A549 (cell line): ENCODE results near the gene HOXC13. TPM values are rescaled to one million over a fixed set of nuclear protein-coding genes. Genes with fewer than 3 reads are reported as not detected.
A peak's percentile ranks its signal among the peaks of the same experiment; 100 is the strongest.

Experiments
- ATAC-seq, 2 experiments: fragments of 200-7000 bp in 1 of 2; fragments of >200 bp in 1 of 2; cut with Nextera tagmentation in 1 of 2; cut with Tn5 transposase in 1 of 2; 3 replicates each; pipeline versions ENCODE4 v1.8.0 to v1.9.1; 2018 to 2020; ENCODE audit warnings: mild to moderate bottlenecking in 1 of 2, moderate library complexity in 1 of 2
- CTCF ChIA-PET: fragments of 300-600 bp; sonication (Branson Sonifier 250); formaldehyde crosslinking; extraction: SDS; loops from one replicate; lab custom pipeline; 2021; ENCODE audit warnings: antibody characterized with exemption, inconsistent platforms; lab: Yijun Ruan, JAX
- POLR2A ChIA-PET: fragments of 350-600 bp; formaldehyde crosslinking; extraction: SDS; loops from one replicate; lab custom pipeline; 2021; ENCODE audit warnings: antibody characterized with exemption, inconsistent platforms; lab: Yijun Ruan, JAX
- DNase-seq, 2 experiments: peaks; one replicate each; pipeline versions ENCODE4 v3.0.0 to v3.0.0-alpha.2; 2011 to 2016; ENCODE audit warnings: low read depth in 1 of 2, low spot score in 1 of 2
- FAIRE-seq: peaks from 2 replicates; lab custom pipeline; 2011; peaks lifted over from hg19 to GRCh38; lab: Jason Lieb, UNC
- H3K27ac ChIP-seq, 2 experiments: fragments of >200 bp; sonication (Bioruptor Twin); formaldehyde crosslinking; 3 replicates each; pipeline ENCODE4 v1.5.1; 2016 to 2017
- H3K4me1 ChIP-seq: fragments of >200 bp; sonication (Bioruptor Twin); formaldehyde crosslinking; 3 replicates; pipeline ENCODE4 v1.6.1; 2016
- H3K4me2 ChIP-seq: fragments of >200 bp; sonication (Bioruptor Twin); formaldehyde crosslinking; 3 replicates; pipeline ENCODE4 v1.6.1; 2016
- H3K4me3 ChIP-seq: fragments of >200 bp; sonication (Bioruptor Twin); formaldehyde crosslinking; 3 replicates; pipeline ENCODE4 v1.5.1; 2016
- H3K9me3 ChIP-seq: fragments of >200 bp; sonication (Bioruptor Twin); formaldehyde crosslinking; 3 replicates; pipeline ENCODE4 v1.6.1; 2016
- ATOH8 ChIP-seq: fragments of 250-450 bp; sonication (Bioruptor Pico); IDR thresholded peaks from 2 replicates; pipeline ENCODE4 v1.5.0; 2020; ENCODE audit warnings: low read depth, mild to moderate bottlenecking, moderate library complexity
- BCL3 ChIP-seq: fragments of >200 bp; sonication (Bioruptor Twin); formaldehyde crosslinking; IDR thresholded peaks from 3 replicates; pipeline ENCODE4 v1.6.1; 2016
- CBX2 ChIP-seq: fragments of 200-600 bp; sonication (generic); IDR thresholded peaks from 2 replicates; pipeline ENCODE4 v1.6.1; 2016; ENCODE audit warnings: low read depth, mild to moderate bottlenecking, borderline replicate concordance
- CEBPB ChIP-seq, 2 experiments: fragments of >200 bp in 1 of 2; sonication (Bioruptor Twin) in 1 of 2; formaldehyde crosslinking in 1 of 2; IDR thresholded peaks; 2 replicates each; pipeline ENCODE4 v1.6.1; 2012 to 2016
- CHD2 ChIP-seq: fragments of 150-350 bp; IDR thresholded peaks from 2 replicates; pipeline ENCODE4 v1.6.1; 2014; ENCODE audit warnings: low read length; ENCODE audit not compliant: partially characterized antibody
- CHD4 ChIP-seq: fragments of 200-600 bp; sonication (generic); IDR thresholded peaks from 2 replicates; pipeline ENCODE4 v1.6.1; 2016; ENCODE audit warnings: antibody characterized with exemption, mild to moderate bottlenecking, borderline replicate concordance
- EHMT2 ChIP-seq: fragments of 200-600 bp; sonication (generic); IDR thresholded peaks from 2 replicates; pipeline ENCODE4 v1.6.1; 2016; ENCODE audit warnings: antibody characterized with exemption, low read depth, mild to moderate bottlenecking, moderate library complexity
- ELK1 ChIP-seq: fragments of 150-350 bp; IDR thresholded peaks from 2 replicates; pipeline ENCODE4 v1.6.1; 2014; ENCODE audit warnings: low read depth, mild to moderate bottlenecking, low read length
- FOSB ChIP-seq: fragments of 250-450 bp; sonication (Bioruptor Pico); IDR thresholded peaks from 2 replicates; pipeline ENCODE4 v1.5.0; 2020; ENCODE audit warnings: mild to moderate bottlenecking, moderate library complexity
- HDAC2 ChIP-seq: fragments of 200-600 bp; sonication (generic); IDR thresholded peaks from 2 replicates; pipeline ENCODE4 v1.6.1; 2016
- HEYL ChIP-seq: fragments of 250-450 bp; sonication (Bioruptor Pico); IDR thresholded peaks from 2 replicates; pipeline ENCODE4 v1.8.0; 2021; ENCODE audit warnings: mild to moderate bottlenecking, moderate library complexity
- HOXA7 ChIP-seq: fragments of 250-450 bp; sonication (Bioruptor Pico); IDR thresholded peaks from 2 replicates; pipeline ENCODE4 v1.5.0; 2020; ENCODE audit warnings: mild to moderate bottlenecking, moderate library complexity
- HOXB5 ChIP-seq: fragments of 250-450 bp; sonication (Bioruptor Pico); IDR thresholded peaks from 2 replicates; pipeline ENCODE4 v1.5.0; 2020; ENCODE audit warnings: mild to moderate bottlenecking, moderate library complexity
- NFE2L2 ChIP-seq: fragments of 150-350 bp; conservative IDR thresholded peaks from 2 replicates; pipeline ENCODE4 v1.6.1; 2014; ENCODE audit warnings: low read length
- NPAS2 ChIP-seq: fragments of 250-450 bp; sonication (Bioruptor Pico); IDR thresholded peaks from 2 replicates; pipeline ENCODE4 v1.8.0; 2022; ENCODE audit warnings: mild to moderate bottlenecking, moderate library complexity, borderline replicate concordance
- RCOR1 ChIP-seq: fragments of 150-350 bp; IDR thresholded peaks from 2 replicates; pipeline ENCODE4 v1.6.1; 2014; ENCODE audit warnings: antibody characterized with exemption, low read length, low read depth
- ZFP36 ChIP-seq: fragments of 450-650 bp; IDR thresholded peaks from 2 replicates; pipeline ENCODE4 v1.6.1; 2014; ENCODE audit warnings: borderline replicate concordance; ENCODE audit not compliant: partially characterized antibody
- ZNF302 ChIP-seq: fragments of 250-450 bp; sonication (Bioruptor Pico); IDR thresholded peaks from 2 replicates; pipeline ENCODE4 v1.9.0; 2021; ENCODE audit warnings: inconsistent platforms, mild to moderate bottlenecking, moderate library complexity
- WGBS: methylation state at CpG from one replicate; pipeline ENCODE4 v1.1.6; 2017; ENCODE audit errors: missing lambda C conversion rate; 5-methylcytosine and 5-hydroxymethylcytosine counted together
- polyA plus RNA-seq, 4 experiments: library from polyadenylated mRNA; depleted of rRNA in 3 of 4; stranded (reverse); fragments of >200 nt; fragmentation: RNase III in 1 of 4; extraction: RNeasy Plus Mini Kit Qiagen cat#74134 plus additional on column Dnase treatment in 1 of 4; gene quantifications; 2 replicates in 3 of 4; 3 replicates in 1 of 4; pipeline ENCODE4 v1.2.3, GENCODE V29; 2011 to 2017
- TF ChIP-seq, protein P1 (sequence below): fragments of 250-450 bp; sonication (Bioruptor Pico); IDR thresholded peaks from 2 replicates; pipeline ENCODE4 v1.5.0; 2021; ENCODE audit warnings: mild to moderate bottlenecking, moderate library complexity, borderline replicate concordance

HOXC13 gene
- polyA plus RNA-seq, 2 of the 4 experiments (the other 2 are of a cell fraction): 3.9 to 6.5 TPM

DNA sequence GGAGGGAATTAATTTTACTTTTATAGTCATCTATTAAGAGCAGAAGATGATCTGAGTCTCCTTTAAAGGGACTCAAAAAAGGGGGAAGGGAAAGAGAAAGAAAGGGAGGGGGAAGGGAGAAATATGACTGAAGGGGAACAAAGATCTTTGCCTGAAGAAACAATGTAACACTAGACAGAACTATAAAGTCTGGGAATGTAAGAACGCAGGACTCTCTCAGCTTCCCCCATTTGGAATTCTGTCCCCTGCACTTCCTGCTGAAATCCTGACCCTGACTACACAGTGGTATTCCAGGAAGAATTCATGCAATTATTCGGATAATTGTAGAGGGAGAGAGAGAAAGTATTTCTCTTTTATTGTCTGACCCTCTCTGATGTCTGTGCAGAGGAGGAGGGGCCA, 25.7 kb downstream of the HOXC13 start:
- no peak for ATAC-seq
- TF ChIP-seq BCL3: no peak
- TF ChIP-seq FOSB (CRISPR knock-in tag): no peak
- TF ChIP-seq RCOR1: no peak
- TF ChIP-seq, protein P1, sequence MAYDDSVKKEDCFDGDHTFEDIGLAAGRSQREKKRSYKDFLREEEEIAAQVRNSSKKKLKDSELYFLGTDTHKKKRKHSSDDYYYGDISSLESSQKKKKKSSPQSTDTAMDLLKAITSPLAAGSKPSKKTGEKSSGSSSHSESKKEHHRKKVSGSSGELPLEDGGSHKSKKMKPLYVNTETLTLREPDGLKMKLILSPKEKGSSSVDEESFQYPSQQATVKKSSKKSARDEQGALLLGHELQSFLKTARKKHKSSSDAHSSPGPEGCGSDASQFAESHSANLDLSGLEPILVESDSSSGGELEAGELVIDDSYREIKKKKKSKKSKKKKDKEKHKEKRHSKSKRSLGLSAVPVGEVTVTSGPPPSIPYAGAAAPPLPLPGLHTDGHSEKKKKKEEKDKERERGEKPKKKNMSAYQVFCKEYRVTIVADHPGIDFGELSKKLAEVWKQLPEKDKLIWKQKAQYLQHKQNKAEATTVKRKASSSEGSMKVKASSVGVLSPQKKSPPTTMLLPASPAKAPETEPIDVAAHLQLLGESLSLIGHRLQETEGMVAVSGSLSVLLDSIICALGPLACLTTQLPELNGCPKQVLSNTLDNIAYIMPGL (CRISPR knock-in tag): no peak
- no peak for TF ChIP-seq CHD4
- TF ChIP-seq HDAC2: no peak
- TF ChIP-seq CBX2: no peak
- no peak for TF ChIP-seq ELK1
- TF ChIP-seq NFE2L2: no peak
- no peak for TF ChIP-seq ATOH8 (CRISPR knock-in tag)
- no peak for TF ChIP-seq NPAS2 (CRISPR knock-in tag)
- no peak for TF ChIP-seq HOXA7 (CRISPR knock-in tag)
- TF ChIP-seq CEBPB (IDR thresholded peaks at IDR 0.05): no peak
- 55% methylated on average over 2 of the region's 2 CpGs for WGBS
- POLR2A ChIA-PET: no interaction called here
- no peak overlapping the region for H3K27ac ChIP-seq
- no peak for FAIRE-seq
- H3K4me1 ChIP-seq: peaks cover 9% of the 10 kb centered on the region; the same call in 1 of the 3 replicates
- H3K9me3 ChIP-seq: no peaks in the 10 kb centered on the region
- H3K4me3 ChIP-seq: no peak overlapping the region
- peak overlapping the region; percentile 55 for H3K4me2 ChIP-seq
- no peak for DNase-seq
- CTCF ChIA-PET: interaction anchor here (0.6 to 1.8 kb wide), 4 partner anchors 21 to 196 kb away, joined by 3 to 7 read pairs (median 4); partner anchors contain the start of genes HOXC10 and HOXC13

- WGBS: 85% methylated on average over 18 of the region's 18 CpGs
- Histone ChIP-seq H3K4me2 (no peak overlapping the region), H3K27ac (0 out of 6 replicates have a peak overlapping the region, but pooled peaks of 1 of the 2 experiments have one; percentile 6), H3K4me3 (no peak overlapping the region), H3K9me3 (no peaks in the 10 kb centered on the region), H3K4me1 (peaks cover 9% of the 10 kb centered on the region; the same call in 1 of the 3 replicates)
- CTCF ChIA-PET: interaction anchor here (1.2 to 1.7 kb wide), 2 partner anchors 20 to 27 kb away, joined by 3 to 7 read pairs; partner anchors contain the start of genes HOXC10 and HOXC13
- no peak for TF ChIP-seq ZFP36
- no peak for TF ChIP-seq HEYL
- TF ChIP-seq HOXB5: no peak
- POLR2A ChIA-PET: no interaction called here
- FAIRE-seq (no peak), ATAC-seq (no peak), DNase-seq (no peak)
These were observed 26.9 kb downstream of the HOXC13 start for GRCh38 chr12:53965281-53966084.

DNA sequence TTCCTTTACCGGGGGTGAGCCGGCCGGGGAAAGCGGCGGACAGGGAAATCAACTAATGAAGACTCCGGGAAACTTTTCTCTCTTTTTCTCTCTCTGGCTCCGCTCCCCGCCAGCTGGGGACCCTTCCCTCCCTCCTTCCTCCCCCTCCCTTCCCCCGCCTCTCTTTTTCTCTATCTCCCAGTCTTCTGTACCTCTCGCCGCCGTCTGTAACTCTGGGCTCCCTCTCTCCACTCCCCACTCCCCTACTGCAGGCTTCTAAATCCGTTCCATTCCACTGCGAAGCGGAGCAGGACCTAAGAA, 27.4 kb downstream of the HOXC13 start:
- Histone ChIP-seq H3K4me3 (no peak overlapping the region), H3K9me3 (no peaks in the 10 kb centered on the region), H3K4me2 (no peak overlapping the region), H3K27ac (no peak overlapping the region), H3K4me1 (peaks cover 9% of the 10 kb centered on the region; the same call in 1 of the 3 replicates)
- ChIA-PET POLR2A (no interaction called here), CTCF (interaction anchor here (0.9 kb wide), 1 partner anchor 198 kb away, joined by 4 read pairs; no protein-coding TSS in a partner anchor)
- DNase-seq: no peak
- FAIRE-seq: no peak
- no peak for ATAC-seq
- TF ChIP-seq ZNF302 (CRISPR knock-in tag) (no peak), BCL3 (no peak), NFE2L2 (no peak), CHD2 (no peak), EHMT2 (no peak)
- WGBS: 84% methylated on average over 15 of the region's 15 CpGs
